Measurements from ENCODE around the gene ACADVL.
"Not testable (repeated sequence)": the region's sequence is repeated elsewhere in the genome, so short reads cannot be mapped to it uniquely, and the experiment has no call there.

DNA sequence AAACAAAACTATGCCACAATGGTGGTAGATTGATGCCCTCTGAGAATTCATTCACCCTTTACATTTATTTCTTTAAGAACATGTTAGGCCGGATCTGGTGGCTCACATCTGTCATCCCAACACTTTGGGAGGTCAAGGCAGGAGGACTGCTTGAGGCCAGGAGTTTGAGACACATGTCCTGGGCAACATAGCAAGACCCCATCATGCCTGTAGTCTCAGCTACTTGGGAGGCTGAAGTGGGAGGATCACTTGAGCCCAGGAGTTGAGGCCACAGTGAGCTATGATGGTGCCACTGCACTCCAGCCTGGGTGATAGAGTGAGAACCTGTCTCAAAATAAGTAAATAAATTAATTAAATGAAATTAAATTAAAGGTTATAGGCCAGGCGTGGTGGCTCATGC, 37.6 kb upstream of the ACADVL start:
- TF ChIP-seq, protein P1, sequence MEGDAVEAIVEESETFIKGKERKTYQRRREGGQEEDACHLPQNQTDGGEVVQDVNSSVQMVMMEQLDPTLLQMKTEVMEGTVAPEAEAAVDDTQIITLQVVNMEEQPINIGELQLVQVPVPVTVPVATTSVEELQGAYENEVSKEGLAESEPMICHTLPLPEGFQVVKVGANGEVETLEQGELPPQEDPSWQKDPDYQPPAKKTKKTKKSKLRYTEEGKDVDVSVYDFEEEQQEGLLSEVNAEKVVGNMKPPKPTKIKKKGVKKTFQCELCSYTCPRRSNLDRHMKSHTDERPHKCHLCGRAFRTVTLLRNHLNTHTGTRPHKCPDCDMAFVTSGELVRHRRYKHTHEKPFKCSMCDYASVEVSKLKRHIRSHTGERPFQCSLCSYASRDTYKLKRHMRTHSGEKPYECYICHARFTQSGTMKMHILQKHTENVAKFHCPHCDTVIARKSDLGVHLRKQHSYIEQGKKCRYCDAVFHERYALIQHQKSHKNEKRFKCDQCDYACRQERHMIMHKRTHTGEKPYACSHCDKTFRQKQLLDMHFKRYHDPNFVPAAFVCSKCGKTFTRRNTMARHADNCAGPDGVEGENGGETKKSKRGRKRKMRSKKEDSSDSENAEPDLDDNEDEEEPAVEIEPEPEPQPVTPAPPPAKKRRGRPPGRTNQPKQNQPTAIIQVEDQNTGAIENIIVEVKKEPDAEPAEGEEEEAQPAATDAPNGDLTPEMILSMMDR (IDR thresholded peaks at IDR 0.05; ENCODE audit: low read length): not testable (repeated sequence)
- not testable (repeated sequence) for TF ChIP-seq EZH2 (IDR thresholded peaks at IDR 0.05; ENCODE audit: borderline replicate concordance, low read length)

All from OCI-LY1 (cell line).